Esophagus squamous epithelium (tissue), 4 donors: ENCODE results near the gene GALK2.

Experiments used
- CTCF ChIP-seq, 6 experiments: fragments of 450-650 bp in 4 of 6; fragments of 200-600 bp in 2 of 6; sonication (generic) in 2 of 6; IDR thresholded peaks; one replicate each; pipeline ENCODE4 v1.5.1; 2016 to 2019; ENCODE audit warnings: antibody characterized with exemption in 6 of 6, mild to moderate bottlenecking in 4 of 6, moderate library complexity in 4 of 6
- POLR2A ChIP-seq, 4 donors: fragments of 450-650 bp; IDR thresholded peaks; one replicate each; pipeline ENCODE4 v1.6.1; 2017; ENCODE audit warnings: antibody characterized with exemption in 4 of 4, mild to moderate bottlenecking in 4 of 4, moderate library complexity in 3 of 4

DNA sequence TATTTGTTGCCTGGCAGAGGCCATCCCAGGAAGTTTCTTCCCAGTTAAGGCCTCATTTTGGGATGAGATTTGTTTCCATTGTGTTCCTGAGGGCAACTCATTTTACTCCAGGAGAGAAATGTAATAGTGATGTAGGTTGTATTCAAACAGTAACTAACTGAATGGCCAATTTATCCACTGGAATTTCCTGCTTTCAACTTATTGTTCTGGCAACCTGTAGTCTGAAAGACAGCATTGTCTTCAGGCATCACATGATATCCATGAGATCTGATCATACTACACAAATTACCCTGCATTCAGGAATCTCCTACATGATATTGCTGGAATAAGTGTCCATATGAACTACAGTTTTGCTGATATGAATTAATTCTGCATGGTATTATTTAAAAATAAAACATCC is 173.5 kb downstream of the GALK2 start:
- TF ChIP-seq CTCF (IDR thresholded peaks at IDR 0.05) (no peak), POLR2A (IDR thresholded peaks at IDR 0.05) (no peak)
